B cell (primary cell): ENCODE measurements around the gene DSCAML1.

Source experiments
- EZH2 ChIP-seq: IDR thresholded peaks from 2 replicates; pipeline ENCODE4 v1.6.1; 2012; ENCODE audit warnings: borderline replicate concordance, low read depth, mild to moderate bottlenecking, moderate library complexity, low read length; ENCODE audit not compliant: insufficient read depth, poor library complexity, severe bottlenecking
- TF ChIP-seq, protein P1 (sequence below): fragments of 200-600 bp; IDR thresholded peaks from one replicate; pipeline ENCODE4 v1.8.0; 2022; ENCODE audit warnings: antibody characterized with exemption, mild to moderate bottlenecking

- TF ChIP-seq, protein P1, sequence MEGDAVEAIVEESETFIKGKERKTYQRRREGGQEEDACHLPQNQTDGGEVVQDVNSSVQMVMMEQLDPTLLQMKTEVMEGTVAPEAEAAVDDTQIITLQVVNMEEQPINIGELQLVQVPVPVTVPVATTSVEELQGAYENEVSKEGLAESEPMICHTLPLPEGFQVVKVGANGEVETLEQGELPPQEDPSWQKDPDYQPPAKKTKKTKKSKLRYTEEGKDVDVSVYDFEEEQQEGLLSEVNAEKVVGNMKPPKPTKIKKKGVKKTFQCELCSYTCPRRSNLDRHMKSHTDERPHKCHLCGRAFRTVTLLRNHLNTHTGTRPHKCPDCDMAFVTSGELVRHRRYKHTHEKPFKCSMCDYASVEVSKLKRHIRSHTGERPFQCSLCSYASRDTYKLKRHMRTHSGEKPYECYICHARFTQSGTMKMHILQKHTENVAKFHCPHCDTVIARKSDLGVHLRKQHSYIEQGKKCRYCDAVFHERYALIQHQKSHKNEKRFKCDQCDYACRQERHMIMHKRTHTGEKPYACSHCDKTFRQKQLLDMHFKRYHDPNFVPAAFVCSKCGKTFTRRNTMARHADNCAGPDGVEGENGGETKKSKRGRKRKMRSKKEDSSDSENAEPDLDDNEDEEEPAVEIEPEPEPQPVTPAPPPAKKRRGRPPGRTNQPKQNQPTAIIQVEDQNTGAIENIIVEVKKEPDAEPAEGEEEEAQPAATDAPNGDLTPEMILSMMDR, result no peak
- TF ChIP-seq EZH2, result no peak
Measured at GRCh38 chr11:117731722-117732290, 65.2 kb downstream of the DSCAML1 start.
